Gastroesophageal sphincter (tissue), 3 donors: ENCODE measurements around the gene NBAS.

Source experiments
- POLR2AphosphoS5 ChIP-seq: sonication (generic); formaldehyde crosslinking; IDR thresholded peaks from one replicate; pipeline ENCODE4 v1.6.1; 2017; ENCODE audit warnings: antibody characterized with exemption
- TF ChIP-seq, protein P1 (sequence below), 4 experiments: fragments of 200-600 bp in 2 of 4; fragments of 450-650 bp in 2 of 4; sonication (generic) in 1 of 4; IDR thresholded peaks; one replicate each; pipeline ENCODE4 v1.5.1; 2017 to 2019; ENCODE audit warnings: antibody characterized with exemption in 4 of 4, mild to moderate bottlenecking in 2 of 4, moderate library complexity in 2 of 4

DNA sequence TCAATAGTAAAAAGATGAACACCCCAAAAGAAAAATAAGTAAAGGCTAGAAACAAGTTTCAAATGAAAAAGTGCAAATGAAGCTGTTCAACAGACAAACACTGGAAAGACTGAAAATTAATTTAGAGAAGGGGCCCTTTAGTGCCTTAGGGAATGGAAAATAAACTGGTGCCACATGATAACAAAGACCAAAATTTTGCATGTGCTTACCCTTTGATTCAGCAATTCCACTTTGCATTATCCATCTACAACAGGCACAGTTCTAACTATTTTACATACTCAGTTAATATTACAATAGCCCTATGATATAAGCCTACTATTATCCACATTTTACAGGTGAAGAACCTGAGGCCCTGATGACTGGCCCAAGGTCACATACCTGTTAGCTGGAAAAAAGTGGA, 183.9 kb downstream of the NBAS start:
- TF ChIP-seq, protein P1, sequence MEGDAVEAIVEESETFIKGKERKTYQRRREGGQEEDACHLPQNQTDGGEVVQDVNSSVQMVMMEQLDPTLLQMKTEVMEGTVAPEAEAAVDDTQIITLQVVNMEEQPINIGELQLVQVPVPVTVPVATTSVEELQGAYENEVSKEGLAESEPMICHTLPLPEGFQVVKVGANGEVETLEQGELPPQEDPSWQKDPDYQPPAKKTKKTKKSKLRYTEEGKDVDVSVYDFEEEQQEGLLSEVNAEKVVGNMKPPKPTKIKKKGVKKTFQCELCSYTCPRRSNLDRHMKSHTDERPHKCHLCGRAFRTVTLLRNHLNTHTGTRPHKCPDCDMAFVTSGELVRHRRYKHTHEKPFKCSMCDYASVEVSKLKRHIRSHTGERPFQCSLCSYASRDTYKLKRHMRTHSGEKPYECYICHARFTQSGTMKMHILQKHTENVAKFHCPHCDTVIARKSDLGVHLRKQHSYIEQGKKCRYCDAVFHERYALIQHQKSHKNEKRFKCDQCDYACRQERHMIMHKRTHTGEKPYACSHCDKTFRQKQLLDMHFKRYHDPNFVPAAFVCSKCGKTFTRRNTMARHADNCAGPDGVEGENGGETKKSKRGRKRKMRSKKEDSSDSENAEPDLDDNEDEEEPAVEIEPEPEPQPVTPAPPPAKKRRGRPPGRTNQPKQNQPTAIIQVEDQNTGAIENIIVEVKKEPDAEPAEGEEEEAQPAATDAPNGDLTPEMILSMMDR (IDR thresholded peaks at IDR 0.05), result no peak
- no peak for TF ChIP-seq POLR2AphosphoS5
